GM18511 (cell line): Measurements from ENCODE around the gene UBN1.

Source experiments
- ATAC-seq: cut with Tn5 transposase; IDR thresholded peaks from one replicate; pipeline ENCODE4 v1.9.1; 2021; ENCODE audit warnings: mild to moderate bottlenecking, moderate library complexity; ENCODE audit not compliant: unreplicated experiment

UBN1 gene

GRCh38 chr16:4900036-4900435 lies 52.8 kb downstream of the UBN1 start:
- no peak for ATAC-seq

DNA sequence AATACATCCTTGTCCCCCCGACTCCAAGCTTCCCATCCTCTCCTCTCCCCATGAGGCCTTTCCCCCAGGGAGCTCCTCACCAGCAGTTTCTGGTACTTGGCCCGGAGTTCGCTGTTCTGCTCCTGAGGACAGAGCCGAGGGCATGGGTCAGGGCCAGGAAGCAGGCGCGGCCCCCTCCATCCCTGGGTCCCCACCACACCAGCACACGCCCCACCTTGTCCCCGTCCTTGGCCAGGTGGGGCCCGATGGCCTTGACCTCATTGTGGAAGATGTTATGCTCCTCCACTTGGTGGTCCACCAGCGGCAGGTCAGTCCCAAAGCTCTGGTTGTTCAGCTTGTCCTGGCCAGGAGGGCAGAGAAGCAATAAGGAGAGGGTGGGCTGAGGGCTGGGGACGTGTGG lies 53.5 kb downstream of the UBN1 start:
- no peak for ATAC-seq

GRCh38 chr16:4902038-4902437 lies 54.8 kb downstream of the UBN1 start:
- no peak for ATAC-seq

GRCh38 chr16:4904108-4904941 lies 57.0 kb downstream of the UBN1 start:
- no peak for ATAC-seq

DNA sequence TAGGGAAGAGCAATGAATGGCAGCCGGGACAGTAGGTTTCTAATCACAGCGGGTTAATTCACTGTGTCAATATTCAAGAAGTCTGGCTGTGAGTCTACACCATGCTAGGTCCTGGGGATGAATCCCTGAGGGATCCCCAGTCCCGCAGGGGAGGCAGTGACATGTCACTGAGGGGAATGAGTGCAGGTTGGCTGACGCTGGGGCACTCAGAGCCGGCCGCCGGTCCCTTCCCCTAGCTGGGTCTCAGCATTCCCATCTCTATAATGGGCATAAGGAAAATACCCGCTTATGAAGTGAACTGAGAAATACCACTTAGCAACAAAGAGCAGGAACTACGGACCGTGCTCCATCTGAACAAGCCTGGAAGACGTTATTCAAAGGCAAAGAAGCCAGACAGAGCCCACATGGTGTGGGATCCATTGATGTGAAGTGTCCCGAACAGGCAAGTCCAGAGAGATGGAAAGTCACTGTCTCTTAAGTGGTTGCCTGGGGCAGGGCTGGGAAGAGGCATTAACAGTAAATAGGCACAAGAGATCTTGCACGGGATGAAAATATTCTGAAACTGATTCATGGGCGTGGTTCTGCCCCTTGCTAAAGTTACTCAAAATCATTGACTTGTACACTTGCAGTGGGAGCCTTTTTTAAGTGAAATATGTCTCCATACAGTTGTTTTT lies 57.8 kb downstream of the UBN1 start:
- no peak for ATAC-seq

DNA sequence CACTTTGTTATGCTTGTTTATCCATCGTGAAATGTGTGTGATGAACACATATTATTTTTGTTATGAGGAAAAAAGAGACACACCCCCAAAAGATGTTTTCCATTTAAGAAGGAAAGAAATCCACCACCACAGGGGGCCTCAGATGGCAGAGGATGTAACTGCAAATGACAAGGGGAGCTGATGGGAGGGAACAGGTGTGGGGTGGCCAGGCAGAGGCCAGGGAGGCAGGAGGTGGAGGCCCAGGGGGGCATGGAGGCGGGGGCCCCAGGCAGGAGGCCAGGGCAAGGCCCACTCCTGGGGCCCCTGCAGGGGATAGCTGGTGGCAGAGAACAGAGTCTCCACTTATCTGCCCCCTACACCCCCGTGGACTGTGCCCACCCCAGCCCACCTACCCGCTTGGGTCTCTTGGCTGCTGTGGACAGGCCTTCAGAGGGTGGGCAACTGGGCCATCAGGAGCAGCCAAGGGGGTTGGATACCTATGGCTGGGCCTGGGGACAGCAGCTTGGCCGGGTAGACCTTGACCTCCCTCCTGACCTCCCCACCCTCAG lies 61.6 kb downstream of the UBN1 start:
- no peak for ATAC-seq

- no peak for ATAC-seq
These were observed 62.5 kb downstream of the UBN1 start for GRCh38 chr16:4909825-4910224.

- no peak for ATAC-seq
These were observed 63.5 kb downstream of the UBN1 start for GRCh38 chr16:4910828-4911227.

- ATAC-seq, result no peak
These were observed 64.7 kb downstream of the UBN1 start for GRCh38 chr16:4911970-4912386.

DNA sequence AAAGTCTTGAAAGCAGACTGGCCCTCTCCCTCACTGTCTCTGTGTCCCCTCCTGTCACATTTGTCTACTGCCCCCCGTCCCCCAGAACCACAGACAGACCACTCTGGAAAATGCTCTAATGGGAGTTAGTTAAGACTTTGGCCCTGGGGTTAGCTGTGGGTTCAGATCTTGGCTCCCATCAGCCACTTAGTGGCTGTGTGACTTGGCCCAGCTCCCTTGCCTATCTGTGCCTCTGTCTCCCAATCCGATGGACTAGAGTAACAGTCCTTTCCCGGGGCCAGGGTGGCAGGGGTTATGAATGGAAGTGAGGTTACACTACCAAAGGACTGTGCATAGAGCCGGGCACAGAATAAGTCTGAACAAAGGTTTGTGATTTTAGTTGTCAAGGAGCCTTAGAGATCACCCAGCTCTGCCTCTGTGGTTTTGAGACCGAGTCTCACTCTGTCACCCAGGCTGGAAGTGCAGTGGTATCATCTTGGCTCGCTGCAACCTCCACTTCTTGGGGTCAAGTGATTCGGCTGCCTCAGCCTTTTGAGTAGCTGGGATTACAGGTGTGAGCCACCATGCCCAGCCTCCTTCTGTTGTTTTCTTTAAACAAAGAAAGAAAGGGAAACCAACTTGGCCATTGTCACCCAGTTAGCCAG lies 66.0 kb downstream of the UBN1 start:
- ATAC-seq, result no peak

DNA sequence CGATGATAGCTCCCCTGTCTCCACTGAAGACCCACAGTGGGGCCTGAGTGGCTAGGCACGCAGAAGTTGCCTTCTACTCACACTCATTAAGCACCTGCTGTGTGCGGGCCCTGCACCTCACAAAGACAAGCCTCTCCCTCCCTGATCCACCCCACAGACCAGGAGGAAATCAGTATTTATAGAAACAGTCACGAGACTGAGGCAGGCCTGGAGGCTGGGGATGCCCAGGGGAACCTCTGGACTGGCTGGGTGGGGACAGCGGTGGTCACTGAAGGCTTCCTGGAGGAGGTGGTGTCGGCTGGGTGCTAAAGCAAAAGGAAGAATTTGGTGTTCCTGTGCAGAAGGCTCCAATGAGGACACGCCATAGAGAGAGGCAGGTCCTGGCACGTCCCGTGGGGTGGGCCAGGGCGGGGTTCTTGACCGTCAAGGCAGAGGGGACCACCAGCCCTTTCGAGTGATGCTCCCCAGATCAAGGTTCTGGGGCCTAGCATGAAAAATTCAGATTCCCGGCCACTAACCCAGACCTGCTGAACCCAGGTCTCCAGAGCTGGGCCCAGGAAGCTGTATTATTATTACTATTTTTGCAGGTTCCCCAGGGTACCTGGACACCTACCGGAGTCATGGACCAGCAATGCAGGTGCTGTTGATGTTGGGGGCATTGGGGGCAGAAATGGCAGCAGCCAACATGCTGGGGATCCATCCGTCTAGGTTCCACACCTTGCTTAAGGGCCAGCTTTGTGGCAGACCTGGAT lies 66.7 kb downstream of the UBN1 start:
- ATAC-seq, result no peak

GRCh38 chr16:4914528-4915225 lies 67.4 kb downstream of the UBN1 start:
- ATAC-seq, result no peak

GRCh38 chr16:4915226-4915761 lies 68.0 kb downstream of the UBN1 start:
- no peak for ATAC-seq

DNA sequence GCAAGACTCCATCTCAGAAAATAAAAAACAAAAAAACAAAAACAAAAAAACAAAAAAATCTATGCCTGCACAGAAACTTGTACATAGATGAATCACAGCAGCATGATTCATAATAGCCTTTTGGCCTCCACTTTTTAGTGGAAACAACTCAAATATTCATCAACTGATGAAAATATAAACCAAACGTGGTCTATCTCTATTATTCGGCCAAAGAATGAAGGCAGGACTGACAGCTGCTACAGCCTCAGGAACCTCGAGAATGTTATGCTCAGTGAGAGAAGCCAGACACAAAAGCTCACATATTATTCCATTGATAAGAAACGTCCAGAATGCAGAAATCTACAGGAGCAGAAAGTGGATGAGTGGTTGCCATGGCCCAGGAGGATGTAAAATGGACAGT lies 69.8 kb downstream of the UBN1 start:
- no peak for ATAC-seq

DNA sequence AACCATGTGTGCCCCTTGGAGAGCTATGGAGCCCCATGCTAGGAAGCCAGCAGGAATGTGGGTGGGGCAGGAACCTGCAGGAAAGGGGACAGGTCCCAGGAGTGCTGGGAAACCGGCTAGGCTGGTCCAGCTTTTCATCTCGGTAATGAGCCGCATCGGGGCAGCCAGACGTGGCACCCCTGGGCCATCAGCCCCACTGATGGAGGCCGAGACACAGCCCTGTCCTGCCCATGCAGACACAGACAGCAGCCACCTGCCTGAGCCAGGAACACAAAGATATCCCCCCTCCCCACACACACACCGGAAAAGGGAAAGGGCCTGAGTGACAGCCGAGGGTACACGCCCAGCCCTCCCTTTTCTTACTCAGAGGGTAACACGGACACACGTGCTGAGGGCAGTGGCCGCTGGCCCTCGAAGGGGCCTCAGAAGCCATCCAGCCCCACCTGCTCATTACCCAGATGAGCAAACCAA lies 71.5 kb downstream of the UBN1 start:
- ATAC-seq, result no peak

DNA sequence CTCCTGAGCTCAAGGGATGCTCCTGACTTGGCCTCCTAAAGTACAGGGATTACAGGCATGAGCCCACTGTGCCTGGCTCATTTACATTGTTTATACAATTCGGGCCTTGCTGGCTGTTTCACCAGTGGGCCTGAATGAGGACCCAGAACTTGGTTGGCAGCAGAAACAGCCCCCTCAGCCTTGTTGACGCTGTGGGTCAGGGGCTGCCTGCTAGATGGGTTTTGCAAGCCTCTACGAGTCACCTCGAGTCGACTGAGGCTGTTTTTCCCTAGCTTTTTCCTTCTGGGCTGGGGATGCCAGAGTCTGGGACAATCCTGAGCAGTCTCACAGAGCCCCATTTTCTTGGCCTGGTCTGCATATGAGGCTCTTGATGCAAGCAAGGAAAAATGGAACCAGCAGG lies 73.5 kb downstream of the UBN1 start:
- no peak for ATAC-seq

DNA sequence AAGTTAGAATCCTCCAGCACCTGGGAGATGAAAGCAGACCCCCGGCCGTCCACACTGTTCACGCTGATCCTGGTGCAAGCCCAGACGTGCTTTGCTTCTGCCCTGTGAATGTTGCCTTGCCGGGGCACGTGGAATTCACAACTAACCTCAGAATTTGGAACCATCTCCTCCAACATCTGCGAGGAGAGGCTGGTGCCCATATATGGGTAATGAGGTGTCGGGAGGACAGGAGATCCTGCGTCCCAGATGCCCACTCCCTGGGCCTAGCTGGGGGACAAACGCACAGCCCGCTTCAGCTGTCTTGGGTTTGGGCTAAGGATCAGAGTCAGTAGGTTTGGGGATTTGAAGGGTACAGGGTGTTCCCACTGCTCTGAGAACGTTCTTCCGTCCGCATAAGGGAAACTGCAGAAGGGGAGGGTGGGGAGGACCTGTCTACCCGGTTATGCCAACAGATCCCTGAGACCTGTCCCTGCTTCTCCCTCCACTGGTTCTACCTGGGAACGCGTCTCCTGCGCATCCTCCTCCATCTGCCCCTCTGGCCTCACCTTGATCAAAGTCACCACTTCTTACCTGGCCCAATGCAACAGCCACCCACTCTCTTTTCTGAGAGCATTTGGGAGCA lies 75.6 kb downstream of the UBN1 start:
- no peak for ATAC-seq

DNA sequence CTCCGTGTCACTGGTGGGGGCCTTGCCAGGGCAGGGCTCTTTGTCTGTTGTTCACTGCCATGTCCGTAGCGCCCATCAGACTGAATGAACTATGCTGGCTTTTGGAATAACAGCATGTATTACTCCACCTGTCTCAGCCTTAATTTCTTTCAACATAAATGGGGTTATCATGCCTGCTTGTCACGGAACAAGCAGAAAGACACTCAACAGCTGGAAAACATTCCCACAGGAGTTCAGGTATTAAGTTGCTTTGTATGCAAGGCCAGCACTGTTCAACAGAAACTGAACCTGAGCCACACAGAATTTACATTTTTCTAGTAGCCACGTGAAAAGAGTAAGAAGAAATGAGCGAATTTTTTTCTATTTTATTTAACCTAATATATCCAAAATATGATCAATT lies 76.6 kb downstream of the UBN1 start:
- ATAC-seq, result no peak

GRCh38 chr16:4924593-4925292 lies 77.5 kb downstream of the UBN1 start:
- ATAC-seq, result no peak
